GM21786 (cell line): ENCODE results near the gene PEMT.
"Not testable (repeated sequence)": the region's sequence is repeated elsewhere in the genome, so short reads cannot be mapped to it uniquely, and the experiment has no call there.

Source experiments
- ATAC-seq: cut with Tn5 transposase; IDR thresholded peaks from one replicate; pipeline ENCODE4 v1.9.1; 2021; ENCODE audit not compliant: unreplicated experiment

PEMT gene

GRCh38 chr17:17492085-17492484 is 99.4 kb downstream of the PEMT start:
- ATAC-seq: no peak

- ATAC-seq: no peak
These were observed 99.9 kb downstream of the PEMT start for GRCh38 chr17:17491546-17491988.

- ATAC-seq: no peak
These were observed 100.5 kb downstream of the PEMT start for GRCh38 chr17:17491031-17491471.

- no peak for ATAC-seq
These were observed 103.5 kb downstream of the PEMT start for GRCh38 chr17:17487998-17488397.

GRCh38 chr17:17486416-17486815 is 105.1 kb downstream of the PEMT start:
- not testable (repeated sequence) for ATAC-seq

- no peak for ATAC-seq
These were observed 106.1 kb downstream of the PEMT start for GRCh38 chr17:17485420-17485819.

GRCh38 chr17:17484451-17484899 is 107.0 kb downstream of the PEMT start:
- ATAC-seq: no peak

- ATAC-seq: no peak
These were observed 109.6 kb downstream of the PEMT start for GRCh38 chr17:17481860-17482259.

GRCh38 chr17:17480593-17481148 is 110.8 kb downstream of the PEMT start:
- ATAC-seq: no peak

- no peak for ATAC-seq
These were observed 112.3 kb downstream of the PEMT start for GRCh38 chr17:17479209-17479608.

GRCh38 chr17:17476865-17477467 is 114.5 kb downstream of the PEMT start, which contains the start of gene MED9:
Gene MED9 (plus strand): TSS chr17:17477000. CDS start chr17:17477042, 42 bp downstream.
- peak; percentile 75 for ATAC-seq

GRCh38 chr17:17474341-17474740 is 117.2 kb downstream of the PEMT start:
- ATAC-seq: no peak

GRCh38 chr17:17472333-17472920 is 119.1 kb downstream of the PEMT start:
- ATAC-seq: no peak

- no peak for ATAC-seq
These were observed 121.5 kb downstream of the PEMT start for GRCh38 chr17:17469996-17470395.

- ATAC-seq: no peak
These were observed 122.2 kb downstream of the PEMT start for GRCh38 chr17:17469358-17469757.

GRCh38 chr17:17468217-17469010 is 123.1 kb downstream of the PEMT start:
- ATAC-seq: no peak

- no peak for ATAC-seq
These were observed 123.8 kb downstream of the PEMT start for GRCh38 chr17:17467720-17468119.

GRCh38 chr17:17467016-17467415 is 124.5 kb downstream of the PEMT start:
- ATAC-seq: no peak

GRCh38 chr17:17466511-17466910 is 125.0 kb downstream of the PEMT start:
- no peak for ATAC-seq

- ATAC-seq: not testable (repeated sequence)
These were observed 125.6 kb downstream of the PEMT start for GRCh38 chr17:17465878-17466277.

GRCh38 chr17:17463821-17464220 is 127.7 kb downstream of the PEMT start:
- ATAC-seq: no peak
